OCI-LY3 (cell line): ENCODE results near the gene B4GALT6.

Experiments
- H2AFZ ChIP-seq: fragments of 200-600, 300-600 bp; shearing (Covaris generic); 2 replicates; pipeline ENCODE4 v1.6.0; 2014; ENCODE audit warnings: antibody characterized with exemption, low read depth, low read length
- H3K27ac ChIP-seq: fragments of 200-600, 300-600 bp; sonication (generic); 2 replicates; pipeline ENCODE4 v1.5.1; 2014; ENCODE audit warnings: mild to moderate bottlenecking, low read length, moderate library complexity, mixed read lengths
- H3K27me3 ChIP-seq: fragments of 200-600, 300-600 bp; sonication (generic); 2 replicates; pipeline ENCODE4 v1.6.1; 2014; ENCODE audit warnings: low read depth, low read length, mixed read lengths
- H3K36me3 ChIP-seq: fragments of 200-600, 300-600 bp; sonication (generic); replicated peaks from 2 replicates; pipeline ENCODE3; 2014; ENCODE audit warnings: low read depth, low read length, mixed read lengths
- H3K4me1 ChIP-seq: fragments of 300-600, 200-600 bp; sonication (generic); 2 replicates; pipeline ENCODE4 v1.6.1; 2014; ENCODE audit warnings: low read length, mixed read lengths
- H3K4me2 ChIP-seq: fragments of 200-600, 300-600 bp; sonication (generic); 2 replicates; pipeline ENCODE4 v1.6.1; 2014; ENCODE audit warnings: low read length, mixed read lengths
- H3K4me3 ChIP-seq: fragments of 300-600, 200-600 bp; sonication (generic); 2 replicates; pipeline ENCODE4 v1.5.1; 2014; ENCODE audit warnings: antibody characterized with exemption, mild to moderate bottlenecking, low read length, moderate library complexity
- H3K79me2 ChIP-seq: fragments of 300-600, 200-600 bp; shearing (Covaris generic); 2 replicates; pipeline ENCODE4 v1.6.1; 2014; ENCODE audit warnings: mild to moderate bottlenecking, low read length, mixed read lengths
- H3K9ac ChIP-seq: fragments of 300-600, 200-600 bp; shearing (Covaris generic); 2 replicates; pipeline ENCODE4 v1.6.0; 2014; ENCODE audit warnings: mild to moderate bottlenecking, low read length, moderate library complexity
- H3K9me3 ChIP-seq: fragments of 200-600, 300-600 bp; shearing (Covaris generic); 2 replicates; pipeline ENCODE4 v1.6.1; 2014; ENCODE audit warnings: low read length, mixed read lengths; ENCODE audit not compliant: insufficient read depth
- H4K20me1 ChIP-seq: fragments of 200-600, 300-600 bp; sonication (generic); 2 replicates; pipeline ENCODE4 v1.6.1; 2016; ENCODE audit warnings: low read length, mixed read lengths; ENCODE audit not compliant: insufficient read depth
- EZH2phosphoT487 ChIP-seq: fragments of 200-600 bp; shearing (Covaris generic); IDR thresholded peaks from 2 replicates; pipeline ENCODE4 v1.6.1; 2018; ENCODE audit warnings: antibody characterized with exemption, mixed run types, low read depth
- TF ChIP-seq, protein P1 (sequence below): fragments of 200-600, 300-600 bp; sonication (generic); IDR thresholded peaks from 2 replicates; pipeline ENCODE4 v1.5.1; 2014; ENCODE audit warnings: antibody characterized with exemption, low read length, low read depth

B4GALT6 gene

DNA sequence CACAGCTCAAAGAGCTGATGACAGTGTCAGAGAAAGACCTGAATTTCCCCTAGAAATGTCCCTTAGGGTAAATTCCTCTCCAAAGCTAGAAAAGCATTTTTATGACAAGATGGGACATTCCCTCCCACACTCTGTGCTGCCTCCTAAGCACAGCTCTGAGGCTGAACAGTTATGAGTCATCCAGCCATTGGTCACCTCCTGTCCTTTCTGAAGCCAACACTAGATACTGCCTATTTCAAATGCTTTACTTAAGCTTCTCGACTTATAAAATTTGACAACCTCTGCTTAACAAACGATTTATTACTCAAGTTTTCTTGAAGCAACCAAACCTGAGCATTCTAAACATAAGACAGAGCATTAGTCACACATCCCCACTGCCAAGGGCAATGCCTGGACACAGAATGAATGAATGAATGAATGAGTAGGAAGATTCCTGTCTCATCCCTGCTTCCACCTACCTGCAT is 35.4 kb downstream of the B4GALT6 start:
- Histone ChIP-seq H3K4me3 (peak overlapping the region; percentile 19; the same call in 1 of the 2 replicates), H3K36me3 (no peaks in the 10 kb centered on the region), H3K4me2 (peak overlapping the region; percentile 57)

DNA sequence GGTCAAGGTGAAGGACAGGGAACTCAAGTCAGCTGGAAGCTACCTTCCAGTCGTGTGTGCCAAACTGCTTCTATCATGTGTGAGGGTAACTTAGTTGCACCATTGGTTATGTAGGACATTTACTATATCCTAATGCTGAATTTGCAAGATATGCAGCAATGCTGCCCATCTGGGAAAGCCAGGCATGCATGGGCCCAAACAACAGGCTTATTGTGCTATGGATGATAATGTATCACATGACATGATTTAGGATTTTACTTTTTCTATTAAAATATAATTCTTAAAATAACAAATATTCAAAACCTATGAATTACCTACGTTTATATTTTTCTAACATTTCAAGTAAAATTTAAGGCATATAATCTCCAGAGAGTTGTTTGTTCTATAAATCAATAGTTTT is 35.9 kb downstream of the B4GALT6 start:
- peaks cover 62% of the 10 kb centered on the region for H3K4me1 ChIP-seq
- H3K79me2 ChIP-seq = no peaks in the 10 kb centered on the region
- peak overlapping the region; percentile 57 for H3K4me2 ChIP-seq
- no peaks in the 10 kb centered on the region for H3K27me3 ChIP-seq
- H2AFZ ChIP-seq = no peak overlapping the region
- TF ChIP-seq EZH2phosphoT487 = no peak
- TF ChIP-seq, protein P1, sequence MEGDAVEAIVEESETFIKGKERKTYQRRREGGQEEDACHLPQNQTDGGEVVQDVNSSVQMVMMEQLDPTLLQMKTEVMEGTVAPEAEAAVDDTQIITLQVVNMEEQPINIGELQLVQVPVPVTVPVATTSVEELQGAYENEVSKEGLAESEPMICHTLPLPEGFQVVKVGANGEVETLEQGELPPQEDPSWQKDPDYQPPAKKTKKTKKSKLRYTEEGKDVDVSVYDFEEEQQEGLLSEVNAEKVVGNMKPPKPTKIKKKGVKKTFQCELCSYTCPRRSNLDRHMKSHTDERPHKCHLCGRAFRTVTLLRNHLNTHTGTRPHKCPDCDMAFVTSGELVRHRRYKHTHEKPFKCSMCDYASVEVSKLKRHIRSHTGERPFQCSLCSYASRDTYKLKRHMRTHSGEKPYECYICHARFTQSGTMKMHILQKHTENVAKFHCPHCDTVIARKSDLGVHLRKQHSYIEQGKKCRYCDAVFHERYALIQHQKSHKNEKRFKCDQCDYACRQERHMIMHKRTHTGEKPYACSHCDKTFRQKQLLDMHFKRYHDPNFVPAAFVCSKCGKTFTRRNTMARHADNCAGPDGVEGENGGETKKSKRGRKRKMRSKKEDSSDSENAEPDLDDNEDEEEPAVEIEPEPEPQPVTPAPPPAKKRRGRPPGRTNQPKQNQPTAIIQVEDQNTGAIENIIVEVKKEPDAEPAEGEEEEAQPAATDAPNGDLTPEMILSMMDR = no peak
- H3K27ac ChIP-seq = no peak overlapping the region
- H3K36me3 ChIP-seq = no peaks in the 10 kb centered on the region
- H3K4me3 ChIP-seq = no peak overlapping the region; the same call in 1 of the 2 replicates
- no peak overlapping the region for H3K9ac ChIP-seq
- no peaks in the 10 kb centered on the region for H4K20me1 ChIP-seq
- H3K9me3 ChIP-seq = no peaks in the 10 kb centered on the region

More for the DNA sequence above, 35.4 kb downstream of the B4GALT6 start:
- H3K9ac ChIP-seq = no peak overlapping the region; the same call in 1 of the 2 replicates
- no peaks in the 10 kb centered on the region for H3K27me3 ChIP-seq
- H2AFZ ChIP-seq = no peak overlapping the region
- no peaks in the 10 kb centered on the region for H3K79me2 ChIP-seq
- TF ChIP-seq, protein P1 = no peak
- no peak for TF ChIP-seq EZH2phosphoT487
- H4K20me1 ChIP-seq = no peaks in the 10 kb centered on the region
- H3K4me1 ChIP-seq = peaks cover 64% of the 10 kb centered on the region
- peak overlapping the region; percentile 14; the same call in 1 of the 2 replicates for H3K27ac ChIP-seq
- H3K9me3 ChIP-seq = no peaks in the 10 kb centered on the region

DNA sequence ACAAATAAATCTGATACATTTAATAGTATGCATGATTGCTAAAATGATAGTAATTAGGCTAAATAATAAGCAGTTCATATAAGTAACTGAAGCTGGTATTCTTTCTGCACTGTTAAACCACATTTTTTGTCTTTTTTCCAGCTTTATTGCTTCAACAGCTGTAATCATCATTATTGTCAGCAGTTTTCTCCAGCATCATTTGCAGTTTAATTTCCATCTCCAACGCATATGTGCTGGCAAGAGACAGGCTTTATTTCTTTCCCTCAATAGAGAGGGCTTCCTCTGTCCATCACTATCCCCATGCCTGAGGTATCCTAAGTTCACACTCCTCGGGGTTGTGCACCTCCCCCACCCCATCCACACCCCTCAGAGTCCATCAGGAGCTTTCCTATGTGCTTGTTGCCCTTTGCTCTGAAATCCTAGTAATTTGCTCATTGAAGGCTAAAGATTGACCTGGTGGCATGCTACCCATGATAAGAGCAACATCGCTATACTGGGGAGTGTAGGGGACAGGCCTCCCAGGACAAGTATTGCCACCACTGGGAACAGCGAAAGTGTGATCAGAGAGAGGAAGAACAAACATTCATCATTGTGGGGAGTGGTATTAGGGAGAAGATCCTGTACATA is 37.1 kb downstream of the B4GALT6 start:
- no peak overlapping the region for H3K4me3 ChIP-seq
- TF ChIP-seq EZH2phosphoT487 = no peak
- TF ChIP-seq, protein P1 = no peak
- H4K20me1 ChIP-seq = no peaks in the 10 kb centered on the region
- no peak overlapping the region for H3K4me2 ChIP-seq
- no peak overlapping the region for H3K27ac ChIP-seq
- peaks cover 53% of the 10 kb centered on the region for H3K4me1 ChIP-seq
- H2AFZ ChIP-seq = no peak overlapping the region
- H3K9ac ChIP-seq = no peak overlapping the region
- no peaks in the 10 kb centered on the region for H3K36me3 ChIP-seq
- H3K79me2 ChIP-seq = no peaks in the 10 kb centered on the region
- no peaks in the 10 kb centered on the region for H3K27me3 ChIP-seq
- no peaks in the 10 kb centered on the region for H3K9me3 ChIP-seq

DNA sequence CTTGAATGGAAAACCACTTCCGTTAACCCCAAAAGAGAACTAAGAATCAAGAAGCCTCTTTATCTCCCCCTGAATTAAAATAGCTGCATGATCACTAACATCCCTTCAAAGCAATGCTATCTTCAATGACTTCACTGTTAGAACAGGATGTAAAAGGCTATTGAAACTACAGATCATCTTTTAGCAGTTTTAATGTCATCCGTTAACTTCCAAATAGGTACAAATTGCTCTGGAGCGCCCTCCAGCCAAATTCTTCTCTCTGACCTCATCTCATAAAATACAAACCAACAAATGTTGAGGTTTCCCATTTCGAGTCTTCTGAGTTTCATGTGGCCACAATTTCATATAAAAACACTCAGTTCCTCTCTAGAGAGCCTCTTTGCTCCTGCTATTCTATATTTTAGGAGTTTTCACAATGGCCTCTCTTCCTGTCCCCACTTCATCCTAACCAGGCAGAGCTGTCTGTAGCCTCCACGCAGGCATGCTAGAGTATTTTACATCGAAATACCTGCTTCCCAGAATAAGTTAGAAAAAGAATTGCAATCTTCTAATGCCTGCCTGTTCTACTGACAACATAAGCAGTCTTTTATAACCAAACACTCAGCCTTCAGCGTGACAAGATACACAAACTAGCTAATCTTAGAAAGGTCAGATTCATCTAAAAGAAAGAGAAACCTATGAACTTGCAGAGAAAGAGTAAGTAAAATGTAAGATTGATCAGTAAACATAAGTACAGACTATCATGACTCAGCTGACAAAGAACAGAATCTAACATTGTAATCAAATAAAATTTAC is 37.9 kb downstream of the B4GALT6 start:
- Histone ChIP-seq H3K9ac (no peak overlapping the region), H4K20me1 (no peaks in the 10 kb centered on the region), H3K4me2 (peak overlapping the region; percentile 32), H3K4me3 (no peak overlapping the region), H3K27ac (no peak overlapping the region; the same call in 1 of the 2 replicates), H3K4me1 (peaks cover 51% of the 10 kb centered on the region), H3K27me3 (no peaks in the 10 kb centered on the region), H2AFZ (no peak overlapping the region), H3K36me3 (no peaks in the 10 kb centered on the region), H3K9me3 (no peaks in the 10 kb centered on the region), H3K79me2 (no peaks in the 10 kb centered on the region)
- TF ChIP-seq, protein P1 = peak; percentile 26; the same call in 1 of the 2 replicates
- no peak for TF ChIP-seq EZH2phosphoT487
